Measurements from ENCODE around the gene GPR35. TPM values are rescaled to one million over a fixed set of nuclear protein-coding genes. Genes with fewer than 3 reads are reported as not detected.

The GPR35 gene
- total RNA-seq, 1 experiment from 2014 or later = 21.3 TPM

DNA sequence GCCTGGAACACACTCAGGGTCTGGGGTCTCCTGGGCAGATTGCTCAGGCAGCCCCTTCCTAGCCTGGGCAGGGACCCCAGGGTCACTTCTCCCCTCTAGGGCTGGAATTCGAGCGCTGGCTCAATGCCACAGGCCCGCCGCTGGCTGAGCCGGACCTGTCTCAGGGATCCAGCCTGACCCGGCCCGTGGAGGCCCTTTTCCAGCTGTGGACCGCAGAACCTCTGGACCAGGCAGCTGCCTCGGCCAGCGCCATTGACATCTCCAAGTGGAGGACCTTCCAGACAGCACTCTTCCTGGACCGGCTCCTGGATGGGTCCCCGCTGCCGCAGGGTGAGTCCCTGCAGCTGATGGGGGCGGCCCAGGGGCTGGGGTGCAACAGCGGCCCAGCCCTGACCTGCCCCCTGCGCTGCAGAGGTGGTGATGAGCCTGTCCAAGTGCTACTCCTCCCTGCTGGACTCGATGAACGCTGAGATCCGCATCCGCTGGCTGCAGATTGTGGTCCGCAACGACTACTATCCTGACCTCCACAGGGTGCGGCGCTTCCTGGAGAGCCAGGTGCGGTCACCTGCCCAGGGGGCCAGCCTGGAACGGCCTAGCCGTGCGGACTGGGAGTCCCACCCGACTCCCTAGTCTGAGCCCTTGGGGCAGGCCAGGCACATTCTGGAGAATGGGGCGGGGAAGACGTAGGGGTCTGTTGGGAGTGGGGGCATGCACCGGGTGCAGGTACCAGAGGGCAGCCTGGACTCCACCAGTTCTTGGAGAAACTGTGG lies 48.7 kb upstream of the GPR35 start:
- POLR2A ChIA-PET = no interaction called here
- CTCF ChIA-PET = no interaction called here
- H3K27me3 Mint-ChIP-seq (ENCODE audit: insufficient read depth, unreplicated experiment) = no peaks in the 10 kb centered on the region

GRCh38 chr2:240577281-240578109 lies 47.8 kb upstream of the GPR35 start:
- no peak for DNase-seq
- no peaks in the 10 kb centered on the region for H3K9me3 Mint-ChIP-seq (ENCODE audit: unreplicated experiment)
- intact Hi-C loops (cut with micrococcal nuclease; ENCODE audit: unreplicated experiment) = no loop called here
- no TSS peak for BruUV-seq (replicated peaks)
- no peak overlapping the region for H3K4me3 Mint-ChIP-seq (ENCODE audit: unreplicated experiment)
- peaks cover 13% of the 10 kb centered on the region for H3K4me1 Mint-ChIP-seq (ENCODE audit: low read depth, unreplicated experiment)
- H3K27ac Mint-ChIP-seq (ENCODE audit: unreplicated experiment) = no peak overlapping the region
- TF ChIP-seq CTCF (IDR thresholded peaks at IDR 0.05; ENCODE audit: insufficient read depth in 1 of 2, low read depth in 1 of 2, low read length in 1 of 2, severe bottlenecking in 1 of 2, unreplicated experiment in 1 of 2) = no peak
- Histone ChIP-seq H3K27me3 (replicated peaks; ENCODE audit: control insufficient read depth, insufficient read depth, low read length) (no peaks in the 10 kb centered on the region), H3K4me3 (ENCODE audit: low read depth, low read length) (no peak overlapping the region), H3K36me3 (ENCODE audit: control insufficient read depth, insufficient read depth, low read length) (peaks cover 1% of the 10 kb centered on the region; the same call in 1 of the 2 replicates), H3K9me3 (no peaks in the 10 kb centered on the region), H3K4me1 (no peaks in the 10 kb centered on the region)
- H3K36me3 Mint-ChIP-seq (ENCODE audit: insufficient read depth, unreplicated experiment) = peaks cover 13% of the 10 kb centered on the region
- ChIA-PET CTCF (no interaction called here), POLR2A (no interaction called here)
- no peaks in the 10 kb centered on the region for H3K27me3 Mint-ChIP-seq (ENCODE audit: insufficient read depth, unreplicated experiment)

More for the DNA sequence above, 48.7 kb upstream of the GPR35 start:
- intact Hi-C loops (cut with micrococcal nuclease; ENCODE audit: unreplicated experiment) = no loop called here
- H3K36me3 ChIP-seq (ENCODE audit: control insufficient read depth, insufficient read depth, low read length) = peaks cover 1% of the 10 kb centered on the region; the same call in 1 of the 2 replicates
- H3K9me3 ChIP-seq = no peaks in the 10 kb centered on the region
- Mint-ChIP-seq H3K4me3 (ENCODE audit: unreplicated experiment) (no peak overlapping the region), H3K9me3 (ENCODE audit: unreplicated experiment) (no peaks in the 10 kb centered on the region), H3K36me3 (ENCODE audit: insufficient read depth, unreplicated experiment) (peaks cover 13% of the 10 kb centered on the region), H3K4me1 (ENCODE audit: low read depth, unreplicated experiment) (peaks cover 13% of the 10 kb centered on the region), H3K27ac (ENCODE audit: unreplicated experiment) (no peak overlapping the region)
- no peaks in the 10 kb centered on the region for H3K4me1 ChIP-seq
- DNase-seq = no peak
- TF ChIP-seq CTCF (IDR thresholded peaks at IDR 0.05; ENCODE audit: insufficient read depth in 1 of 2, low read depth in 1 of 2, low read length in 1 of 2, severe bottlenecking in 1 of 2, unreplicated experiment in 1 of 2) = no peak
- H3K4me3 ChIP-seq (ENCODE audit: low read depth, low read length) = no peak overlapping the region
- no TSS peak for BruUV-seq (replicated peaks)
- H3K27me3 ChIP-seq (replicated peaks; ENCODE audit: control insufficient read depth, insufficient read depth, low read length) = no peaks in the 10 kb centered on the region

DNA sequence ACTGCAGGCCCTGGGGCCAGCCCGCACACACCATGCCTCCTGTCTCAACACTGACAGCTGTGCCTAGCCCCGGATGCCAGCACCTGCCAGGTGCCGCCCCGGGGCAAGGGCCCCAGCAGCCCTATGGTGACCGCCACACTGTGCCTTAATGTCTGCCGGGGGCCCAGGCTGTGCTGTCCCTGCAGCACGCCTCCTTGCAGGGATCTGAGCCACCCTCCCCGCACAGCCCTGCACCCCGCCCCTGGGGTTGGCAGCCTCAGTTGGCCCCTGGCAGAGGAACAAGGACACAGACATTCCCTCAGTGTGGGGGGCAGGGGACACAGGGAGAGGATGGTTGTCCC lies 47.2 kb upstream of the GPR35 start:
- no peaks in the 10 kb centered on the region for H3K27me3 ChIP-seq (replicated peaks; ENCODE audit: control insufficient read depth, insufficient read depth, low read length)
- Mint-ChIP-seq H3K4me3 (ENCODE audit: unreplicated experiment) (no peak overlapping the region), H3K36me3 (ENCODE audit: insufficient read depth, unreplicated experiment) (peaks cover 13% of the 10 kb centered on the region), H3K4me1 (ENCODE audit: low read depth, unreplicated experiment) (peaks cover 13% of the 10 kb centered on the region), H3K27me3 (ENCODE audit: insufficient read depth, unreplicated experiment) (no peaks in the 10 kb centered on the region), H3K27ac (ENCODE audit: unreplicated experiment) (no peak overlapping the region), H3K9me3 (ENCODE audit: unreplicated experiment) (no peaks in the 10 kb centered on the region)
- ChIA-PET CTCF (no interaction called here), POLR2A (no interaction called here)
- intact Hi-C loops (cut with micrococcal nuclease; ENCODE audit: unreplicated experiment) = no loop called here
- no peaks in the 10 kb centered on the region for H3K9me3 ChIP-seq
- TF ChIP-seq CTCF (IDR thresholded peaks at IDR 0.05; ENCODE audit: insufficient read depth in 1 of 2, low read depth in 1 of 2, low read length in 1 of 2, severe bottlenecking in 1 of 2, unreplicated experiment in 1 of 2) = no peak
- no peak overlapping the region for H3K4me3 ChIP-seq (ENCODE audit: low read depth, low read length)
- no peak for DNase-seq
- H3K4me1 ChIP-seq = no peaks in the 10 kb centered on the region
- no TSS peak for BruUV-seq (replicated peaks)
- peaks cover 1% of the 10 kb centered on the region; the same call in 1 of the 2 replicates for H3K36me3 ChIP-seq (ENCODE audit: control insufficient read depth, insufficient read depth, low read length)

Measured in Caco-2 (cell line).